HG02610 (cell line): ENCODE results near the gene SARDH.

ENCODE experiments used
- ATAC-seq: cut with Tn5 transposase; IDR thresholded peaks from one replicate; pipeline ENCODE4 v1.9.1; 2021; ENCODE audit warnings: mild to moderate bottlenecking, moderate library complexity; ENCODE audit not compliant: unreplicated experiment

Gene SARDH

DNA sequence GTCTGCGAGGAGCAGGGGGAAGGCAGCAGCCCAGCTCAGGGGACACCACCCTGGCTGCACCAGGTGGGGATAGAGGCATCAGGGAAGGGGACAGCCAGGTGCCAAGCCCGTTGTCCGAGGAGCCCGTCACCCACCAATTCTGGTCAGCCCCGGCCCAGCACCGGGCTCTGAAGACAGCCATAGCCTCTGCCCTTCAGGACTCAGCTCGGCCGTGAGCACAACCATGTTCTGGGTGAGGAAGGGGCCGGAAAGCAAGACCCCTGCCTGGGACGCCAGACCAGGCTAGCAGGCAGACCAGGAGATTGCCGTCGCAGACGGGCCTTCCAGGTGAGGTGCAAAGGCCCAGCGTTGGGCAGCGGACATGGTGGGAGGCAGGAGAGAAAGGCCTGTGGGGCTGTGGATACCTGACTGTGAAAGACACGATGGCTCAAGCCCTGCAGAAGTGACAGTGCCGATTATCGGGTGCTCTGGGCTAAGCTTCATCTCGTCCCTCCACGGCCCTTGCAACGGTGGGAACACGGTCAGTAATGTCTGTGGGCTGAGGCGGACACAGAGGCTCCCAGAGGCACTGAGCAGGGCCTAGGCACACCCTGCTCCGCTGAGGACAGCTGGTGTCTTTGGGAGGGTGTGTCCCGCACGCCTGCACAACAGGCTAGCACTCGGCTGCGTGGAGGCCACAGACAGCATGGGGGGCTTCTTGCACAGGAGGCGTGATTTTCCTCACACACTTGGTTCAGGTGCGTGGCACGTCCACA is 65.5 kb downstream of the SARDH start:
- no peak for ATAC-seq

DNA sequence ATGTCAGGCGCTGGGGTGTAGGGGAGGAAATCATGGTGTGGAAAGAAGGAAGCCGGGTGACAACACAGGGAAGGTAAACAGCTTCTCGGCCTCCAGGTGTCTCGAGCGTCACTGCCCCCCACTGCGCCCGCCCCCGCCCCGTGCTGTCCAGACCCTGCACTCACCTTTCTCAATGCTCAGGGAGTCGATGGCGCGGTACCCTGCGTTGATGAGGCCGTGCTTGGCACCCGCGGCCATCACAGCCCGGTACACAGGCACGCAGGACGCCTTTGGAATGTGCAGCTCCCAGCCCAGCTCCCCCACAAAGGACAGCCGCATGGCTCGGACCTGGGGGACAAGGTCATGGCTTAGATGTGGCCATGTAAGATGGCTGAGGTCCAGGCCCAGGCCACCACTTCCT is 66.8 kb downstream of the SARDH start:
- ATAC-seq = no peak

DNA sequence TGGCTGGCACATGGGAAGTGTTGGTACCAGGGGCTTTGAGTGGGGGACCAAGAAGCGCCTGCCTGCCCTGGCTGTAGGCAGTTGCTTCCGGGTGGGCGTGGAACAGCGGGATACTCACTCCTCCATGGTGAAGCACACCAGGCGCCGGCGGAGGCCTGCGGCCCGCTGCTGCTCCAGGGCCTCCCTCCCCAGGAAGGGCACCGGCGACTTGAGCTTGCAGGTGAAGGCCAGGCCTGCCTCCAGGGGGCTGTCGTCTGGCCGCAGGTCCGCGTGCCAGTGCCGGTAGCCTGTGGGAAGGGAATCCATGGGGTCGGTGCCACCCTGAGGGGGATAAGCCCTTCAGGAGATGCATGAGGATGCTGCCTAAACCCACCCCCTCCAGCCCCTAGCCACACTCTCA is 67.7 kb downstream of the SARDH start:
- no peak for ATAC-seq

DNA sequence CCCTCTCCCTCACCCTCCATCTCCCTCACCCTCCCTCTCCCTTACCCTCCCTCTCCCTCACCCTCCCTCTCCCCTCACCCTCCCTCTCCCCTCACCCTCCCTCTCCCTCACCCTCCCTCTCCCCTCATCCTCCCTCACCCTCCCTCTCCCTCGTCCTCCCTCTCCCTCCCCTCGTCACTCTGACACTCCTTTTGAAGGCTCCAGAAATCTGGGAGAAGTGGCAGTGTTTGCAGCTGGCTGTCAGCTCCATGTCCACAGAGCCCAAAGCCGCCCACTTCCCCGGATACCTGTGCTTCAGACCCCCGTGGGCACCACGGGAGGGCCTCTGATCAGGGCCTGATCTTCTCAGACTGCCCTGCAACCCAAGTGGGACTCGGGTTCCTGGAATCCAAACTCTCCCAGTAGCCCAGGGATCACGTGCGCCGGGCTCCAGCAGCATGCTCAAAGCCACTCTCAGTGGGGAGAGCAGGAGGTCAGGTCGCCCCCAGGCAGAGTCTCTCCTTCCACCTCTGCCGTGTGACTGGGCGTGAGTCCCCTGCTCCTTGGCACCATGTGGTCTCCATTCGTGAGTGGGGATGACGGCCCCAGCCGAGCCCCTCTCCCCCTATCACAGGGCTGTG is 68.9 kb downstream of the SARDH start:
- no peak for ATAC-seq

DNA sequence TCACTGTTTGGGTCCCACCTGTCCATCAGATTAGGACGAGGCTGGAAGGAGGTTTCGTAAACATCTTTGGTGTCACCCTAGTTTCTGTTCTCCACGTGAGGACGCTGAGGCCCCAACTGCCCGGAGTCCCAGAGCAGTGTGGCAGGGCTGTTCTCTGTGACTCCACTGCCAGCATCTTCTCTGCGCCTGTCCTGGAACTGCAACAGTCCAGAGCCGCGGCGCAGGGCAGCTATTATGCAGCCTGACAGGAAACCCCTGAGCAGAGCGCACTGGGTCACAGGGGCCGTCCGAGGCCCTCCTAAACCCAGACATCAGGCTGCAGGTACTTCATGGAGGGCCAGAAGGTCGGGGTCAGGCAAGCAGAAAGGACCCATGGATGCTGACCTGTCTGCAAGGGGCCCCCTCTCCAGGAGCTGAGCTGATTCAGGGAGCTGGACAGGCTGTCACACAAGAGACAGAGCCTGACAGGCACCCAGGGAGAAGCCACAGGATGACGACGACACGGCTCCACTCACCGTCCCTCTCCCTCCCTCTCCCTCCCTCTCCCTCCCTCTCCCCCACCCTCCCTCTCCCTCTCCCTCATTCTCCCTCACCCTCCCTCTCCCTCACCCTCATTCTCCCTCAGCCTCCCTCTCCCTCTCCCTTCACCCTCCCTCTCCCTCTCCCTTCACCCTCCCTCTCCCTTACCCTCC is 70.2 kb downstream of the SARDH start:
- ATAC-seq = no peak

DNA sequence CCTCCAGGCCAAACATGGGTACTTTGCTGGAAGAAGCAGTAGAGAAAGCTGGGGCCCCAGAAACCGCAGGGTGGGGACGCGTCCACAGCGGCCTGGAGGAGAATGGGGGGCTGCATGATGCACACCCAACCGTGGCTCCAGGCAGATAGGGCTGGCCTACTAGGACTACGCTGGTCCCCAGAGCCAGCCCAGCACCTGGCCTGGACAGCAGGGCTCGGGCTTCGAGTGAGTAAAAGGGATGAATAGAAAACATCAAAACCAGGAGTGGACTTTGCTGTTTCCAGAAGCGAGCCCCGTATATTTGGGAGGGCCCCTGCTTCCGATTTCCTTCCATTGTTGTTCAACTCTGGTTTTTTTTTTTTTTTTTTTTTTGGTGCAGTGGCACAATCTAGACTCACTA is 71.3 kb downstream of the SARDH start:
- ATAC-seq = no peak

DNA sequence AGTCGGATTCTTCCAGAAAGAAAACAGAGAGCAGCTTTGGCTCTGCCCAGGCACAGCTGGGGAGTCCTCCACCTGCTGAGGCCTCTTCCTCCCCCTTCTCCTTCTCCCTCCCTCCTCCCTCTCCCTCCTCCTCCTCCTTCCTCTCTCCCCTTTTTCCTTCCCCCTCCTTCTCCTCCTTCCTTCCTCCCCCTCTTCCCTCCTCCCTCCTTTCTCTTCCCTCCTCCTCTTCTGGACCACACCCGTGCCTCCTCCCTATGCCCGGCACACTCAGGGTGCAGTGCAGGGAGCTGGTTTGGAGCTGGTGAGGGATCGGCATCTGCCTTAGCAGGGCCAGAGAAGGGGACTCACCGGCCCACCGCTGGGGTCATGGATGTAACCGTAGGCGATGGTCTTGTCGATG is 71.8 kb downstream of the SARDH start:
- ATAC-seq = no peak

DNA sequence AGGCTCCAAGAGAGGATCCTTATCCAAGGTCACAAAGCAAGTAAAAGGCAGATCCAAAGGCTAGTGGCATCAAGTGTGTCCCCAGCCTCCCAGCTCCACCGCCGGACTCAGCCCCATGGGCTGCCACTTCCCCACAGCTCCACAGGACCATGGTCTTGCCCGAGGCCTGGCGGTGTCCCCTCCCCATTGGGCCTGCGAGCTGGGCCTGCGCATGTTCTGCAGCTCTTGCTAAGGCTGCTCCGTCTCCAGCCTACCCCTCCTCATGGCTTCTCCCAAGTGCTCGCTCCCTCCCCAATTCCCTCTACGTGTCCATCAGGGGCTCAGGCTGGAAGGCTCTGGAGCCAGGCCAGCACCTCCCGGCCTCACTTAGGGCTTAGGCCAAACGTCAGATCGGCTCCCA is 72.6 kb downstream of the SARDH start:
- ATAC-seq = no peak

DNA sequence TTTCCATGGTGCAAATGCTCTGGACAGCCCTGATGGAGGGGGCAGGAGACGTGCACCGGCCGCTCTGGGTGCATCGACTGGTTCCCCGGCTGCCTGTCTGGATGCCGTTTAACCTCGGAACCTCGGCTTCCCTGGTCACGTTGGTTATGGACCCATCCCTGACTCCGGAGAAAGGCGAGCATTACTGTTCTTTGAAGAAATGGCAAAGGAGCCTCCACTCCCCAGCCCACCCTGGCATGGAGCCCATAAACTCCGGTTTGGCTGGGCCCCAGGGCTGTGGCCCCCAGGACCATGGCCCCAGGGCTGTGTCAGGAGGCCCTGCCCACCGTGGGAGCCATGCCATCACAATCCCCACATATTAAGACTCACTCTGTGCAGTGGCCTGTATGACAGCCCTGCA is 73.1 kb downstream of the SARDH start:
- no peak for ATAC-seq

DNA sequence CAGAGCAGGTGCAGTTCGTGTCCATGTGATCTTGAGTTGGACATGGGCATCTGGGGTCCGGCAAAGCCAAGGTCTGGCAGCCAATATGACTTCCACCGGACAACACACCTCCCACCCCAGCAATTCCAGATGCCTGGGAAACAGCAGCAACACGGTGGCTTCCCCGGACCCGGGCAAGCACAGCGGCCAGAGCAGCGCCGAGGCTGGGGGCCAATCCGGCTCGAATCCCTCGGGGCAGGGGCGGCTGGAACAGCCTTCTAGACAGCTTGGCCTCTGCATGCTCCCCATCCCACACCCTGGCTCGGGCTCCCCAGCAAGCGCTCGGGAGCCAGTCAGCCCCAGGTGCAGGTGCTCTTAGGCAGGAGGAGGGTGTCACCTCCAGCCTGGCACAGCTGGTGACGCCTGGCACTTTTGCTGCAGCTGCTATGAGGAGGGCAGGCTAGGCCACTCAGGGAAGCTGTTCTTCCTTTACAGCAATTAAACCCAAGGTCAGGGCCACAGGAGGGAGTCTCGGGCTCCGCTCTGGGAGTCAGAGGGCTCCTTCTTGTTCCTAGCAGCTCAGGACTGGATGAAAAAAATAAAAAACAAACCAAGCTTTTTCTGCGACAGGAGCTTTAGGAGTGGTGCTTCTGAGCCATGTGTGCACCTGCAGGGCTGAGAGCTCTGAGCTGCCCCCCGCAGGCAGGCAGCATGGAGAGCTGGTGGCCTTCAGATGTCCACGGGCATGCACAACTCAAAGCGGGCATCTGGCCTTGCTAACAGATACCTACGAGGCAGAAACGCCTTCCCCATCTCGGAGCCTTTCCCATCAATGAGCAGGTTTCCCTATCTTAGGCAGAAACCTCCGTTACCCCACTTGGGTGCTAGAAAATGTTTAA is 73.7 kb downstream of the SARDH start:
- ATAC-seq = no peak

DNA sequence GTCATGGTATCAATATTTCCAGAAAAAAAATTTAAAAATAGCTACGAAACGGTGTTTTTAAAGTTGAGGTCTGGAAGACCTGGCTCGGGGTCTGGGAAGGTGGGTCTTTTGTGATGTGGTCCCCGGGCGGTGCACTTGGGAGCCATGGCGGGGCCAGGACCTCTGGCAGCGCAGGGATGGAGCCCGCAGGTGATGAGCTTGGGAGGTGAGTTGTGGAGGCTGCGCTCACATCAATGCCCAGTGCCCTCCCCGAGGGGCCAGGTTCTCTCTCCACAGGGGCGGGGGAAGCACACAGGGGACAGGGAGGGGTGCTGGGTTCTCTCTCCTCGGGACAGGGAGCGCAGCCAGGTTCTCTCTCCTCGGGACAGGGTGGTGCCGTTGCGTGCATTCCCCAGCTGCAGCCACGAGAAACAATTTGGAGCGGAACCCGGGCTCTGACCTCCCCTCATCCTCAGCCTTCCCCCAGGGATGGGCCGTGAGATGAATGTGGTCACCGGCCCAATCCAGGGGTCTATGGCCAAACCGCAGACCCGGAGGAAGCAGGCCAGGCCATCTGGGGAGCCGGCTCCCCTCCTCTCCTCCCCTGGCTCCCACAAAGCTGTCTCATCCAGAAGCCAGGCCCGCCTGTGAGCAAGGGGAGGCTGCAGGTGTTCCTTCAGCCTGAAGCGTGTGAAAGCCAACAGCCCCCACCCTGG is 76.2 kb downstream of the SARDH start:
- ATAC-seq = no peak

DNA sequence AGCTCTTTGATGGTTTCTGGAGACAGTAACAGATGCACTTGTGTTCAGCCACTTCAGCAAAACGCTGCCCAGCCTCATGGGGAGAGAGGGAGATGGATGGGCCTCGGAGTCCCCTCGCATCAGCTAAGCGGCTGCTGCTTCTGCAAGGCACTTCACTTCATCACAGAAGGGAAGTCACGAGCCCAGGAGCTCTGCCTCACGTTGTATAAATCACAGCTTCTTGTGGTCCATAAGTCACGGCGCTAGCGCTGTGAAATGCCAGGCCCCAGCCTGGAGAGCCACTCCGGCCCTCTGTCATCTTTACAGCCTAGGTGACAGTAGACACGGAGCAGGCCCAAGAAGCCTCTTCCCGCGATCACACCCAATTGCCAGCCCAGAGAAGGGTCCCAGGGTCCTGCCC is 78.6 kb downstream of the SARDH start:
- no peak for ATAC-seq

DNA sequence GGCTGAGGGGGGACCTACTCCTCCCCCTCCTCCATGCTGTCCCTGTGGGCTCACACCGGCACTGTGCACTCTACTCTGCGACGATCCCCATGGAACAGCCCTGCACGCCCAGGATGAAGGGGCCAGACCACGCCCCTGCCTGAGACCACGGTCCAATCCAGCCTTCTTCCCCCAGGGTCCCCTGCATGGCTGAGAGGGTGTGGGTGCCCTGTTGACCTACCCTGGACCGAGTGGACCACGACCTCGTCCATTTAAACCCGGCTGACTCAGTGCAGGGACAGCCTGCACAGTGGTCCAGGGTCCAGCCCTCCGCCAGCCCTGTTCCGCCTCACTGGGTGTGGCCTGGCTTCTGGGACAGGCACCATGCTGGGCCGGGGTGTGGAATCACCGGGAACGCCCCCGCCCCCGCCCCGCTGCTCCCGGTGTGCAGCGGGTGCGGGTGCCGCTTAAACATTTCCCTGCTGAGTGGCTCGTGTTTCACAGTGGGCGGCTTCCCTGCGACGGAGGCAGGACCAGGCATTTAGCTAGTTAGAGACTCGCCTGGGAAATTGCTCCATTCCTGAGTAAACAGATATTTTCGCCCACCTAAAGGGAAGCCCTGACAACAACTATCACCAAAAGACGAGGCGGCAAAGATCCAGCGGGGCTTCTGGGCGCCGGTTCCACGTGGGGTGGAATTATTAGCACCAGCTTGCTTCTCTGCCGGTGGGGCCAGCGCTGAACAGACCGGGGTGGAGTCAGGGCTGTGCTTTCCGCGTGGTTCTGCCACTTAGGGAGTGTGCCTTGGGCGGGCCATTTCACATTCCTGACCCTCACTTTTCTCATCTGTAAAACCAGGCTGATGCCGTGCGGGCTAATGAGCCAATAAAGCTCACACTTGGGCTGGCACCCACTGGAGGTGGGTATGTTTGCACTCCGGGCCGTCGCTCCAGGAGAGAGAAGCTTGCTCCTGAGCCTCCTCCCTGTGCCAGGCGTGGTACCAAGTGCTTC is 79.4 kb downstream of the SARDH start:
- no peak for ATAC-seq

DNA sequence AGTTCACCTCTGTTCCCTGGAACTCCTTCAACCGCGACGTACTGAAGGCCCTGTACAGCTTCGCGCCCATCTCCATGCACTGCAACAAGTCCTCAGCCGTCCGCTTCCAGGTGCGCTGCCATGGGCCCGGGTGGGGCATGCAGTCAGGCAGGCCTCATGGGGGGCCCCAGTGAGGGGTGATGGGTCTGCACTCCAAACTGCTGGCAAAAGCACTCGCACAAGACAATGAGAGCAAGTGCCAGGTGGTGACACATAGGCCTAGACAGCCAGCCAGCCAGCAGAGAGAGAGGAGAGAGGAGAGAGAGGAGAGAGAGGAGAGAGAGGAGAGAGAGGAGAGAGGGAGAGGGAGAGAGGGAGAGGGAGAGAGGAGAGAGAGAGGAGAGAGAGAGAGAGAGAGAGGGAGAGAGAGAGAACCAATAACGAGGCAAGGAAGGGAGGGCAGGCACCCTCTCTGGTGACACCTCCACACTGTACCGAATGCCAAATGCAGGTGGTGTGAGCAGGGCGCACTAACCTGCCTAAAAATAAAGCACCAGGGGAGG is 81.0 kb downstream of the SARDH start:
- no peak for ATAC-seq

DNA sequence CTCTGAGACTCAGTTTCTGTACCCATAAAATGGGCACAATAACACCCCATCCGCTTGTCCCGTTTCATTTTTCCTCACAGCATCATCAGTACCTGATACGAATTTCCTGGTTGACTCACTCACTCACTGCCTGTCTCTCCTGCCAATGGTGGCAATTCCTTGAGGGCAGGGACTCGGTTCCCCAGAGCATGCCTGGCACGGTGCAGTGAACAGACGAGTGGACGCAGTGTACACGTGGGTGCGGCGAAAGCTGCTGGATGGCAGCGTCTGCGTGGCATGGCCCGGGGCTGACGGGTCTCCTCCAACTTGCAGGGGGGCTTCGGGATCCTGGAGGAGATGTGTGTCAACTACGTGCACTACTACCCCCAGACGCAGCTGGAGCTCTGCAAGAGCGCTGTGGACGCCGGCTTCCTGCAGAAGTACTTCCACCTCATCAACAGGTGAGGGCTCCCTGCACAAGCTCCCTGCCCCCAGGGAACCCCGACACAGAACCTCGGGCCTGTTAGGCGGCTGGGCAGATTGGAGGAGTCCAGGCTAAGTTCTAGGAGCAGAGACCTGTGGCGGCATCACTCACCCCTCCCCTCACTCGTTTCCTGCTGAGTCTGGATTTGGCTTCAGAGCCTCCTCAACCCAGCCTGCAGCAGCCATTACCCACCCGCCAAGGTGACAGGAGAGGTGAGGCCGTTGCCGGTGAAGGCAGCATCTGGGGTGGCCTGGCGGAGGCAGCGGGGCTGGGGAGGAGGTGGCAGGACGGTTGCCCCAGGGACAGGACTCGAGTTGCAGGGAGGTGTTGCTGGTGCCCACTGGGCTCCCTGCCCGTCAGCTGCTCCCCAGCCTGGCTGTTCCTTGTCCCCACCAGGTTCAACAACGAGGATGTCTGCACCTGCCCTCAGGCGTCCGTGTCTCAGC is 81.7 kb downstream of the SARDH start:
- no peak for ATAC-seq

DNA sequence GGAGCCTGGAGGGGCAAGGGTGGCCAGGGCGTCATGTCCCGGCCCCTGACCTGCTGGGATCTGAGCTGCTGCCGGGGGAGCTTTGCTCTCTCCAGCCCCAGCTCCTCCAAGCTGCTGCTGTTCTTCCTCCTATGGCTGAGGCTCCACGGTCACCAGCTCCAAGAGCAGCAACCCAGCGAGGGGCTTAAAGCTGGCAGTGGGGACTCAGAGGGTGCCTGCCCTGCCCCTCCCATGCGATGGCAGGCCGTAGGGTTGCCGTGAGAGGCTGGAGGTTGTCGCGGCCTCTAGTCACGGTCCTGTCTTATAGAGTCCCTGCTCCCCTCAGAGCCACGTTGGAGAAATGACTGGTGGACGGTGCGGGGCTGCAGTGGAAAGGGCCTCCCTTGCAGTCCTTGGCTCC is 82.5 kb downstream of the SARDH start:
- no peak for ATAC-seq

DNA sequence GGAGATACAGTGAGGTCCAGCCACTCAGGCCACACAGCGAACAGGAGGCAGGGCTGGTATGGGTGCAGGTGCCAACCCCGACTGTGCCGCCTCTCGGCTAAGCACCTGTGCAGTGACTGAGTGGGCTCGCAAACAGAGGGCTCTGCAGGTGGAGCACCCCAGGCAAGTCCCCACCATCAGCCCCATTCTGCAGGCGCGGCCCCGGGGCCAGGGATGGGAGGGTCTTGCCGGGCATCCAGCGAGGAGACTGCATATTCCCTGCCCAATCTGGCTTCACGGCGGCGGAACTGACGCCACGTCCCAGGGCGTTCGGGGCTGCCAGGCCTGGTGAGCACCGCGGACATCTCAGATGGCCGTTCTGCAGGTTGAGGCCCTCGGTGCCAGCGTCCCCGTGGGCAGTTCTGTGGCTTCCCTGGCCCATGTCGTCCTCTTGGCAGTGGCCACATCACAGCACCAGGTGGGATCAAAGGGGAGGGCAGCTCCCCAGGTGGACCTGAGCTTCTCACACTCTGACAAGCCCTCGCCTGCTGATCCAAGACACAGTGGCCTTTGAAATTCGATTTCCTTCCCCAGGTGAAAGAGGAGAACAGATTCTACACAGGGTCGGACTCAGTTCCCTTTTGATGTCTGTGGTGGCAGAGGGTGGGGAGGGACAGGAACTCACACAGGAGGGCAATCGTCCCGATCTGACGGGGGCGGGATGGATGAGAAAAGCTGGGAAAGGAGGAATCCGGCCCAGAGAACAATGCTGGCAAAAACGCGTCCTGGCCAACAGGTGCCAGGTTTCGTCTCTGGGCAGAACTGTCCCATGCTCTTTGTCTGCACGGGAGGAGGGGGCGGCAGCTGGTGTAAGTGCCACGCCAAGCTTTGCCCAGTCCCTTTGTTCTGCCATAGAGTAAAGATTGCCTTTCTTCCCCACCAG is 83.2 kb downstream of the SARDH start:
- ATAC-seq = no peak
